Measurements from ENCODE around the gene WWTR1.

DNA sequence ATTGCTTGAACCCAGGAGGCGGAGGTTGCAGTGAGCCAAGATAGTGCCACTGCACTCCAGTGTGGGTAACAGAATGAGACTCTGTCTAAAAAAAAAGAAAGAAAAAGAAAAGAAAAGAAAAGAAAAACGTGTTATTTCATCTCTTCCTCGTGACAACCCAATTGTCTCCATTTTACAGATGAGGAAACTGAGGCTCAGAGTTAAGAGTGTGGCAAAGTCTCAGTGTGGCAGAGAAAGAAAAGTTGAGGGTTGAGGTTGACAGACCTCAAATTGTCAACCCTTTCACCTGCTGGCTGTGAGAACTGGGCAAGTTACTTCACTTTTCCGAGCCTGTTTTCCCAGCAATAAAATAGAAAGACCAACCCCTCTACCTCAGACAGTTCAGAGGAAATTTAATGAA lies 123.7 kb downstream of the WWTR1 start:
- TF ChIP-seq NFE2L2 (IDR thresholded peaks at IDR 0.05; ENCODE audit: low read depth, low read length) (no peak), CEBPB (IDR thresholded peaks at IDR 0.05; ENCODE audit: low read depth, low read length) (no peak), CHD1 (IDR thresholded peaks at IDR 0.05; ENCODE audit: low read depth, low read length) (no peak), POLR2A (IDR thresholded peaks at IDR 0.05; ENCODE audit: low read depth, low read length) (no peak), FOS (IDR thresholded peaks at IDR 0.05; ENCODE audit: low read depth, low read length) (no peak), MXI1 (IDR thresholded peaks at IDR 0.05; ENCODE audit: borderline replicate concordance, low read depth, low read length) (no peak), MAFK (IDR thresholded peaks at IDR 0.05; ENCODE audit: low read depth, low read length) (no peak), RAD21 (IDR thresholded peaks at IDR 0.05; ENCODE audit: low read length) (no peak)
- TF ChIP-seq, protein P1, sequence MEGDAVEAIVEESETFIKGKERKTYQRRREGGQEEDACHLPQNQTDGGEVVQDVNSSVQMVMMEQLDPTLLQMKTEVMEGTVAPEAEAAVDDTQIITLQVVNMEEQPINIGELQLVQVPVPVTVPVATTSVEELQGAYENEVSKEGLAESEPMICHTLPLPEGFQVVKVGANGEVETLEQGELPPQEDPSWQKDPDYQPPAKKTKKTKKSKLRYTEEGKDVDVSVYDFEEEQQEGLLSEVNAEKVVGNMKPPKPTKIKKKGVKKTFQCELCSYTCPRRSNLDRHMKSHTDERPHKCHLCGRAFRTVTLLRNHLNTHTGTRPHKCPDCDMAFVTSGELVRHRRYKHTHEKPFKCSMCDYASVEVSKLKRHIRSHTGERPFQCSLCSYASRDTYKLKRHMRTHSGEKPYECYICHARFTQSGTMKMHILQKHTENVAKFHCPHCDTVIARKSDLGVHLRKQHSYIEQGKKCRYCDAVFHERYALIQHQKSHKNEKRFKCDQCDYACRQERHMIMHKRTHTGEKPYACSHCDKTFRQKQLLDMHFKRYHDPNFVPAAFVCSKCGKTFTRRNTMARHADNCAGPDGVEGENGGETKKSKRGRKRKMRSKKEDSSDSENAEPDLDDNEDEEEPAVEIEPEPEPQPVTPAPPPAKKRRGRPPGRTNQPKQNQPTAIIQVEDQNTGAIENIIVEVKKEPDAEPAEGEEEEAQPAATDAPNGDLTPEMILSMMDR (conservative IDR thresholded peaks at IDR 0.05; ENCODE audit: low read depth, low read length): no peak
- TF ChIP-seq, protein P2, sequence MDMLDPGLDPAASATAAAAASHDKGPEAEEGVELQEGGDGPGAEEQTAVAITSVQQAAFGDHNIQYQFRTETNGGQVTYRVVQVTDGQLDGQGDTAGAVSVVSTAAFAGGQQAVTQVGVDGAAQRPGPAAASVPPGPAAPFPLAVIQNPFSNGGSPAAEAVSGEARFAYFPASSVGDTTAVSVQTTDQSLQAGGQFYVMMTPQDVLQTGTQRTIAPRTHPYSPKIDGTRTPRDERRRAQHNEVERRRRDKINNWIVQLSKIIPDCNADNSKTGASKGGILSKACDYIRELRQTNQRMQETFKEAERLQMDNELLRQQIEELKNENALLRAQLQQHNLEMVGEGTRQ (IDR thresholded peaks at IDR 0.05; ENCODE audit: low read depth, low read length): no peak
- TF ChIP-seq, protein P3, sequence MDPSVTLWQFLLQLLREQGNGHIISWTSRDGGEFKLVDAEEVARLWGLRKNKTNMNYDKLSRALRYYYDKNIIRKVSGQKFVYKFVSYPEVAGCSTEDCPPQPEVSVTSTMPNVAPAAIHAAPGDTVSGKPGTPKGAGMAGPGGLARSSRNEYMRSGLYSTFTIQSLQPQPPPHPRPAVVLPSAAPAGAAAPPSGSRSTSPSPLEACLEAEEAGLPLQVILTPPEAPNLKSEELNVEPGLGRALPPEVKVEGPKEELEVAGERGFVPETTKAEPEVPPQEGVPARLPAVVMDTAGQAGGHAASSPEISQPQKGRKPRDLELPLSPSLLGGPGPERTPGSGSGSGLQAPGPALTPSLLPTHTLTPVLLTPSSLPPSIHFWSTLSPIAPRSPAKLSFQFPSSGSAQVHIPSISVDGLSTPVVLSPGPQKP (IDR thresholded peaks at IDR 0.05; ENCODE audit: borderline replicate concordance, low read depth, low read length): no peak

Measured in IMR-90 (cell line).